HCEC 1CT (cell line): Measurements from ENCODE around the gene UQCC3.
"Not testable (repeated sequence)": the region's sequence is repeated elsewhere in the genome, so short reads cannot be mapped to it uniquely, and the experiment has no call there.

Experiments
- DNase-seq: peaks from one replicate; pipeline ENCODE4 v3.0.0-alpha.2; 2017

UQCC3 gene

DNA sequence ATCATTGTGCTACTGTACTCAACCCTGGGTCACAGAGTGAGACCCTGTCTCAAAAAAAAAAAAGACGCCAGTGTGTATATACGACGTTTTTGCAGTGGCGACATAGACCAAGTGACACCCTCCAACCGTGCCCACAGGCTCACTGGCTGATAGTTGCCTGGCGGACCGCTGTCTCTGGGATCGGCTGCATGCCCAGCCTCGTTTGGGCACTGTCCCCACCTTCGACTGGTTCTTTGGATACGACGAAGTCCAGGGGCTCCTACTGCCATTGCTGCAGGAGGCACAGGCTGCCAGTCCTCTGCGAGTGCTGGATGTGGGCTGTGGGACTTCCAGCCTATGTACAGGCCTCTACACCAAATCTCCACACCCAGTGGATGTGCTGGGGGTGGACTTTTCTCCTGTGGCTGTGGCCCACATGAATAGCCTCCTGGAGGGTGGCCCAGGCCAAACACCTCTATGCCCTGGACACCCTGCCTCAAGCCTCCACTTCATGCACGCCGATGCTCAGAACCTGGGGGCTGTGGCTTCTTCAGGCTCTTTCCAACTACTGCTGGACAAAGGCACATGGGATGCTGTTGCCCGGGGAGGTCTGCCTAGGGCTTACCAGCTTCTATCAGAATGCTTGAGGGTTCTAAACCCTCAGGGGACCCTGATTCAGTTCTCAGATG lies 5.1 kb upstream of the UQCC3 start:
- DNase-seq: no peak

DNA sequence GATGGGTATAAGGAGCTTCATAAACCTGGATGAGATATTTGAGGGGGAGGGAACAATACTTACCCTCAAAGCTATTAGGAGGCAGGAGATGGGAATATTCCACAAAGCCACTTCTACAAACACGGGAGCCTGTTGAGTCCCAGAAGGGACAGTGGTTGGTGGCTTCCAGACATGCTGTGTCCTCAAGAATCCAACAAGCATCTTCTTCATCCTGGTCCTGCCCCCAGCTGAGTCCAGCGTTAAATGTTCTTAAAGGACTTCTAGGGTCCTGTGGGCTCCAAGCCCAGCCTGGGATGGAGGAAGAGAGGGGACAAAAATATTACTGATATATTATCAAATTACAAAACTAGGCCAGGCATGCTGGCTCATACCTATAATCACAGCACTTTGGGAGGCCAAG lies 4.0 kb upstream of the UQCC3 start:
- no peak for DNase-seq

DNA sequence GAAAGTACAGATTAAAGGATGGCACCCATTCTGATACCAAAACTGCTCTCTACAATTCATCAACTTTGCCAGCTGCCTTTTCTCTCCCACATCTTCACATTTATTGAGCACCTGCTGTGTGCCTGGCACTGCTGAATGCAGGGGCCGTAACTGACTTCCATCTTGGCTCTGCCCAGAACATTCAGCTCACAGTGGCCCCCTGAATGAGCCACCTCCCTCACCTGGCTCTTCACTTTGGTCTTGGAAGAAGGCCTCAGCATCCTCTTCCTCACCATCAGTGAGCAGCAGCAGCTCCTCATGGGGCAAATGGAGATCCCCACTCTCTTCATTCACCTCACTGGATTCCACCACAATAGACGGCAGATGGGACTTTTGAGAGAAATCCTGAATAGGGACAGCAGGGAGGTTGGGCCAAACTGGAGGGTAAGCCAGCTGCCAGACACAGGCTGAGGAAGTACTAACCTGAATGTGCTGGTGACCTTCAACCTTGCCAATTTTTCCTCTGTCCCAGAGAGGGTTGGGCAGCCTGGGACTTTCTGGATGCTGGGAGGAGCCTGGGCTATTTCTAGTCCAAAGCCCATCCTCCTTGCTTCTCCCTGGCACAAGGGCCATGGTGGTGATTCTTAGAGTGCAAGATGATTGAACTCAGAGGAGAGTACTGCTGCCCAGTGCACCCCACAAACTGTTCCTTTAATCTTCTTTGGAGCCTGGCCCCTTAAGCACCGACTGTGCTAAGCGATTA lies 1.9 kb upstream of the UQCC3 start:
- no peak for DNase-seq

- DNase-seq: no peak
These were observed 251 bp upstream of the UQCC3 start for GRCh38 chr11:62671236-62671607.

- DNase-seq: no peak
These were observed 1.7 kb downstream of the UQCC3 start for GRCh38 chr11:62673196-62673525.

DNA sequence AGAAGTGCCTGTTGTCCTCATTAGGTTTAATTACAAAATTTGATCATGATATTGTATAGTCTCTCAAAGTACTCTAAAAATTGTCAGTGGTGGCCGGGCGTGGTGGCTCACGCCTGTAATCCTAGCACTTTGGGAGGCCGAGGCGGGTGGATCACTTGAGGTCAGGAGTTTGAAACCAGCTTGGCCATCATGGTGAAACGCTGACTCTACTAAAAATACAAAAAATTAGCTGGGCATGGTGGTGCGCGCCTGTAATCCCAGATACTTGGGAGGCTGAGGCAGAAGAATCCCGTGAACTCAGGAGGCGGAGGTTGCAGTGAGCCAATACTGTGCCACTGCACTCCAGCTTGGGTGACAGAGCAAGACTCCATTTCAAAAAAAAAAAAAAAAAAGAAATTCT lies 3.9 kb downstream of the UQCC3 start:
- not testable (repeated sequence) for DNase-seq

DNA sequence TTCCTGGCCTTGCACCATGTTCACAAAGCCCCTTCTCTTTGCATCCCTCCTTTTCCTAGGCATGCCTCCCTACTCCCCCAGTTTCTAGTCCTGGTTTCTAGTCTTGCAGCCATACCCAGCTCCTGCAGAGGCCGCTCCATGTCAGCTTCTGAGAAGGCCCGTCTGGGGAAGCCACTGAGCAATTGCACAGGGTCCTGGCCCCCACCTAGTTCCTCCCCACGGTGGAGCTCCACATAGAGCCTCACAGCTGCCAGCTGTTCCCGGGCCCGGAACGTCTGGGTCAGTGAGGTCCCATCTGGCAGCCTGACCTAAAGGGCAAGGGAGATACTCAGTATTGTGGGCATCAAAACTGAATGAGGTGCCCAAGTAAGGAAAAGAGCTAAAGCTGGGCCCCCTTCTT lies 5.2 kb downstream of the UQCC3 start:
- no peak for DNase-seq

- no peak for DNase-seq
These were observed 5.7 kb downstream of the UQCC3 start for GRCh38 chr11:62677156-62677555.

- DNase-seq: no peak
These were observed 6.2 kb downstream of the UQCC3 start for GRCh38 chr11:62677714-62678113.

- DNase-seq: no peak
These were observed 6.9 kb downstream of the UQCC3 start for GRCh38 chr11:62678433-62678769.

DNA sequence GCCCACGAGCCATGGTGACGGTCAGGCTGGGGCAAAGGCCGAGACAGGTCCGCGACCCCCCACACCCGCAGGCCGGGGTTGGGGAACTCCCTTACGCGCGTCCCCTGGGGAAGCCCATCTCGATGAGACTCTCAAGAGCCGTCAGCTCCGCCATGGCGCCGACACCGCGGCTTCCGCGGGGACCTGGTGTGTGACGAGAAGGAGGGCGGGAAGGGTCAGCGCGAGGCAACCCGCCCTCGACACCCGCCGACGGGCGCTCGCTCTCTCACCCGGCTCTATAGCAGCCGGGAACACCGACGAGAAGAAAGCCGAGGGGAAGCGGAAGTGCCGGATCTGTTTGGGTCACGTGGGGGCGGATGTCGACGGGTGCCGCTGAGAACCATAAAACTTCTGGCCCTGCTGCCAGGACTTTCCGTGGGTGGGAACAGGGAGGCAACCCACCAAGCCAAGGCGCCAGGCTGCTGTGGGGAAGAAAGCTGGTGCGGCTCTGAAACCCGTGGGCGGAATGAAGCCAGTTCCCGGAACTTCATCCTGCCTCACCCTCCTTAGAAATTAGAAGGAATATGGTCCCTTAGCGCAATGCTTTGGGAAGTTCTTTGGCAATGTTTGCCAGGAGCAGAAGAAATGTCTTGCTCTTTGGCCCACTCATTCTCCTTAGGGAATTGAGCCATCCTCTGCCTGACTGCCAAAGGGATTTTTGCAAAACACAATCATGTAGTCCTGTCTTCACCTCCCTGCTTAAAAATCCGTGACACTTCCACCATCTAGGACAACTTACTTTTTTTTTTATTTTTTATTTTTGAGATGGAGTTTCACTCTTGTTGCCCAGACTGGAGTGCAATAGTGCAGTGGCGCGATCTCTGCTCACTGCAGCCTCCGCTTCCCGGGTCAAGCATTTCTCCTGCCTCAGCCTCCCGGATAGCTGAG lies 7.6 kb downstream of the UQCC3 start, which contains the start of gene UBXN1:
TSS of gene UBXN1 (minus strand) at position 304 of the 927 bp plus-strand sequence. CDS start at position 154, 150 bp downstream.
- DNase-seq: peak; percentile 85

- DNase-seq: peak; percentile 79
These were observed 9.4 kb downstream of the UQCC3 start for GRCh38 chr11:62680825-62681240.

- DNase-seq: no peak
These were observed 11.0 kb downstream of the UQCC3 start for GRCh38 chr11:62682518-62682917.

DNA sequence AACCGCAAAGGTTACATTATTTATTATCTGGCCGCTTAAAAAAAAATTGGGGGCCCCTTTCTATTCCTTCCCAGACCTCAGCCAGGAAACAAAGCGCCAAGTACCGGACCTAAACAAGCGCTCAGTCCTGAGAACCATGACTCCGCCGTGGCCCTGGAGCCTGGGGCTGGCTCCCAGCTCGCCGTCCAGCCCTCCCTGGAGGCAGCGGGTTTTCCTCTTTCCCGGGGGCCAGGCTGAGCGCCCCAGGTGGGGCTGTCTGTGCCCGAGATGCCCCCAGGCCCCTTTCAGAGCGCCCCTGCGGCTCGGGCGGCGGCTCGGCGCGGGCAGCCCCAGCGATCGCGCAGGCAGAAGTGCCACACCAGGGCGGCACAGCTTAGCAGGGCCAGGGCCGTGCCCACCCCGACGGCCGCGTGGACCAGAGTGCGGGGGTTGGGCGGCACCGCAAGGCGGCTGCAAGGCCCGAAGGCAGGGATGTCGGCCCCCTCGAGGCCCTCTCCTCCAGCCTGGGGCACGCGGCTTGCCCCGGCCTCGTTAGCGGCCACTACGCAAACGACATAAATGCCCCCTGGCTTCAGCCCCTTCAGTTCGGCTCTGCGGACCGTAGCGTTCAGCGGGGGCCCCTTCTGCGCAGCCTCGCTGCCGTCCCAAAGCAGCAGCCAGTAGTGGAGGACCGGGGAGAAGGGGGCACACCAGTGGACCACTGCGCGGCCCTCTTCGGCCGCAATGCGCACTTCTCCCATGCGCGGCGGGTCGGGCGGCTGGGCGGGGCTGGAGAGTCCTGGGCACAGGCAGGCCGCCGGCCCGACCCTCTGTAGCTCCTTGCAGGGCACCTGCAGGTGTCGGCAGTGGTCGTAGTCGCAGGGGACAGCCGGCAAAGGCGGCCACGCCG lies 16.3 kb downstream of the UQCC3 start:
- no peak for DNase-seq

DNA sequence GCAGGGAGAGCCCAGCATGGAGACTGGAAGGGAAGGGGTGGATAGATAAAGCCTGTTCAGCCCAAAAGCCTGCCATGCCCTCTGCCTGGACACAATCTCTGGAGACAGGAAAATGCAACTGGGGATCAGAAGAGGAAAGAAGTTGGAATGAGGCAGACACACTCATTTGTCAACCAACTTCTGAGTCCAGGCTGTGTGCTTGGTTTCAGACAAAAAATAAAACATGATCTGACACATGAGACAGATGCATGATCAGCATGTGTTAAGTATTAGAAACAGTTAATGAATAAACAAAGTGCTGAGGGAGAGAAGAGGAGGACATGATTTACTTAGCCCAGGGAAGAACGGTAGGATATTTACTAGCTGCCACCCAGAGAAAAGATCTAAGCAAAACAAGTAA lies 17.0 kb downstream of the UQCC3 start:
- DNase-seq: no peak

DNA sequence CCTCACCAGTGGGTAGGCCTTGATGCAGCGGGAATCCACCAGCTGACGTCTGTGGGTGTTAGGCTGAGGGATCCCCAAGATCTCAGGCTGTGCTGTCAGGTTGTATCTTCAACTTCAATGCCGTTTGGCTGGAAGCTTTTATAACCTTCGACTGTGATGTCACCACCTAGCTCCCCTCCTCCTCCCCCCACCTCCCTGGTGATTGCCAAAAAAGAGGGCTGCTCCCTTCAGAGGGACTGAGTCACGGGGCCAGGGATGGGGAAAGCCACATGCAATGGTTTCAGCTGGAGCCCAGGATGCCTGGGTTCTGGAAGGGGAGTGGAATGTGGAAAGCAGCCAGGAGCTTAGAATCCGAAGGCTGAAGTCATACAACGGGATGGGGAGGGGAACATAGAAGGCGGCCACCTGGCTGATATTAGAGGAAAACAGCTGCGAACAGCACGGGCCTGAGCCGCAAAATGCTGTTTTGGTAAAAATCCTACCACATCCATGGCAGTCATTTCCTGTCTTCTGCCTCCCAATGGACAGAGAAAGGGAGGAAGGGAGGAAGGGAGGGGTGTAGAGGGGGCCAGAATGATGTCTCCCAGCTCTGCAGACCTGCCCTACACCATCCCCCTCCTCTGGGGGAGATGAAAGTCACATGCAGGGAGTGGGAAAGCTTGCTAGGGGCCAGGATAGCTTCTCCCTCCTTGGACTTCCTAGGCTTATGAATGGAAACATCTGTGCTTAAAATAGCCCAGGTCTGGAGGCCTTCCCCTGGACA lies 18.1 kb downstream of the UQCC3 start, which contains the start of gene LRRN4CL:
TSS of gene LRRN4CL (minus strand) at position 110 of the 763 bp plus-strand sequence. CDS start 1,022 bp downstream, outside the sequence.
- peak; percentile 95 for DNase-seq

DNA sequence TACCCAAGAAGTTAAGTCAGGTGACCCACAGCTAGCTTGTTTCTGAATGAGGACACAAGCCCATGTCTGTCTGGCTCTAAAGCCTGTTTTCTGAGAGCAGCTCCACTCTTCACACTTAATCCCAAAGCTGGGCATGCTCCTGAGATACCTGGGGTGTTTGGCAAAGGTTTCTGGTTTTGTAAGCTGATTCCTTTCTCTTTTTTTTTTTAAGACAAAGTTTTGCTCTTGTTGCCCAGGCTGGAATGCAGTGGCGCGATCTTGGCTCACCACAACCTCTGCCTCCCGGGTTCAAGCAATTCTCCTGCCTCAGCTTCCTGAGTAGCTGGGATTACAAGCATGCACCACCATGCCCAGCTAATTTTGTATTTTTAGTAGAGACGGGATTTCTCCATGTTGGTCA lies 22.2 kb downstream of the UQCC3 start:
- DNase-seq: not testable (repeated sequence)

DNA sequence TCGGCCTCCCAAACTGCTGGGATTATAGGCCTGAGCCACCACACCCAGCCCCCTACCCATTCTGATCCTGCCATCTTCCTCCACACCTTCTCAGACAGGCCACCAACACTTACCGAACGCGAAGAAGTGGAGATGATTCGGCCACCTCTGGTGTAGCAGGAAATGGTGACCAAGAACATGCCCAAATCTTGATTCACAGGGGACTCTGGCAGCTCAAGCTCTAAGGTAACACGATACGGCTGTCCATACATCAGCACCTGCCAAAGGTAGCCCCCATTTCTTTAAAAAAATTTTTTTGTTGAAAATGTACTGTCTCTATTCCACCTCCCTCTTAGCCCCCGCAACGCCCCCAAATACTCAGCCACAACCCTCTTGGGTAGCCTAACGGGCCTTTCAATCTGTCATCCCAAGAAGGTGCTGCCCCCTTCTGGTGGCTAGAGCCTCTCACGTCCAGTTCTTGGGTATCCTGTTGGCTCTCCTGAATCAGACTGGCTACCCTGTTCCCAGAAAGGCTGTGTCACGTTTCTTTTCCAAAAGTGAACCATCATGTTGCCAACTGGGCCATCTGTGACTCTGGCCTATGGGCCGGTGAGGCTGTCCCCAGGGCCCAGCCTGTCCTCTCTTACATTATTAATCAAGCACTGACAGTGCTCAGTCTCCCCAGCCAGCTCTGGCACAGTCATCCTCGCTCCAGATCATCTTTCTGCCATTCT lies 23.1 kb downstream of the UQCC3 start:
- DNase-seq: peak; percentile 74

- no peak for DNase-seq
These were observed 30.8 kb downstream of the UQCC3 start for GRCh38 chr11:62702246-62702645.

- not testable (repeated sequence) for DNase-seq
These were observed 32.4 kb downstream of the UQCC3 start for GRCh38 chr11:62703921-62704320.

GRCh38 chr11:62705413-62705812 lies 33.9 kb downstream of the UQCC3 start:
- DNase-seq: no peak
